Cardiac septum (tissue), 1 donor: ENCODE data around the gene CPO. TPM values are rescaled to one million over a fixed set of nuclear protein-coding genes. Genes with fewer than 3 reads are reported as not detected.

ENCODE experiments used
- DNase-seq: peaks from one replicate; pipeline ENCODE4 v3.0.0-alpha.2; 2020; ENCODE audit warnings: low spot score
- intact Hi-C: fragments of 100-400 bp; cut with DNase I; formaldehyde crosslinking; loops from one replicate; pipeline ENCODE4 v1.14.0; 2022
- total RNA-seq: library from RNA; stranded (reverse); fragmentation: NEBNext Ultra II Directional; extraction: Animal tissue kit (Norgen Biotek cat#: 25700); gene quantifications from one replicate; pipeline ENCODE4 v1.2.1, GENCODE V29; 2021
- donor health status: DM: no; HTN: no; CAD: no.

The CPO gene
- total RNA-seq, 1 donor from 2014 or later, result not detected

- intact Hi-C loops, result no loop called here
- DNase-seq, result no peak
Observed at GRCh38 chr2:206970589-206971360, 31.5 kb downstream of the CPO start.

- intact Hi-C loops, result no loop called here
- DNase-seq, result no peak
Observed at GRCh38 chr2:206971805-206972204, 32.5 kb downstream of the CPO start.

GRCh38 chr2:206974551-206974950, 35.2 kb downstream of the CPO start:
- no peak for DNase-seq
- intact Hi-C loops, result no loop called here

- intact Hi-C loops, result no loop called here
- DNase-seq, result no peak
Observed at GRCh38 chr2:206978746-206979145, 39.4 kb downstream of the CPO start.

- DNase-seq, result no peak
- intact Hi-C loops, result no loop called here
Observed at GRCh38 chr2:206979365-206979764, 40.0 kb downstream of the CPO start.

GRCh38 chr2:206979922-206980321, 40.6 kb downstream of the CPO start:
- no peak for DNase-seq
- intact Hi-C loops, result loop anchor here (5.0 kb wide), 3 partner anchors 178 to 352 kb away; partner anchors contain the start of gene KLF7

- intact Hi-C loops, result loop anchor here (5.0 kb wide), 3 partner anchors 178 to 352 kb away; partner anchors contain the start of gene KLF7
- no peak for DNase-seq
Observed at GRCh38 chr2:206980413-206980812, 41.1 kb downstream of the CPO start.

GRCh38 chr2:206981086-206981674, 41.9 kb downstream of the CPO start:
- no peak for DNase-seq

GRCh38 chr2:206981739-206982340, 42.5 kb downstream of the CPO start:
- peak; percentile 85 for DNase-seq
- intact Hi-C loops, result loop anchor here (1.0 to 5.0 kb wide), 4 partner anchors 180 to 491 kb away; partner anchors contain the start of gene KLF7

More at GRCh38 chr2:206981086-206981674, 41.9 kb downstream of the CPO start:
- intact Hi-C loops, result loop anchor here (1.0 to 5.0 kb wide), 4 partner anchors 179 to 492 kb away; partner anchors contain the start of gene KLF7

GRCh38 chr2:206982360-206982955, 43.1 kb downstream of the CPO start:
- no peak for DNase-seq
- intact Hi-C loops, result loop anchor here (5.0 kb wide), 3 partner anchors 180 to 350 kb away; partner anchors contain the start of gene KLF7

GRCh38 chr2:206983161-206983859, 44.0 kb downstream of the CPO start:
- no peak for DNase-seq
- intact Hi-C loops, result loop anchor here (5.0 kb wide), 3 partner anchors 181 to 349 kb away; partner anchors contain the start of gene KLF7

GRCh38 chr2:206984206-206984605, 44.9 kb downstream of the CPO start:
- no peak for DNase-seq
- intact Hi-C loops, result loop anchor here (5.0 kb wide), 3 partner anchors 182 to 348 kb away; partner anchors contain the start of gene KLF7

GRCh38 chr2:206986943-206987342, 47.6 kb downstream of the CPO start:
- intact Hi-C loops, result no loop called here
- no peak for DNase-seq

- no peak for DNase-seq
- intact Hi-C loops, result no loop called here
Observed at GRCh38 chr2:206987810-206988209, 48.5 kb downstream of the CPO start.

GRCh38 chr2:206988884-206989283, 49.6 kb downstream of the CPO start:
- intact Hi-C loops, result no loop called here

GRCh38 chr2:206989311-206989710, 50.0 kb downstream of the CPO start:
- DNase-seq, result no peak
- intact Hi-C loops, result no loop called here

More at GRCh38 chr2:206988884-206989283, 49.6 kb downstream of the CPO start:
- DNase-seq, result no peak

- intact Hi-C loops, result no loop called here
Observed at GRCh38 chr2:206990360-206990759, 51.0 kb downstream of the CPO start.

GRCh38 chr2:206991070-206991469, 51.8 kb downstream of the CPO start:
- intact Hi-C loops, result no loop called here
- no peak for DNase-seq

More at GRCh38 chr2:206990360-206990759, 51.0 kb downstream of the CPO start:
- DNase-seq, result no peak

- intact Hi-C loops, result no loop called here
- DNase-seq, result no peak
Observed at GRCh38 chr2:206993396-206993911, 54.1 kb downstream of the CPO start.
